Body of pancreas (tissue), 4 donors: ENCODE results near the gene PPFIA4.

Source experiments
- POLR2A ChIP-seq, 3 donors: fragments of 450-650 bp; IDR thresholded peaks; one replicate each; pipeline ENCODE4 v1.6.1; 2016; ENCODE audit warnings: antibody characterized with exemption in 3 of 3, mild to moderate bottlenecking in 2 of 3
- TF ChIP-seq, protein P1 (sequence below), 7 experiments: fragments of 450-650 bp in 4 of 7; fragments of 200-600 bp in 3 of 7; sonication (generic) in 3 of 7; IDR thresholded peaks; one replicate each; pipeline ENCODE4 v1.5.1; 2016 to 2019; ENCODE audit warnings: antibody characterized with exemption in 7 of 7

DNA sequence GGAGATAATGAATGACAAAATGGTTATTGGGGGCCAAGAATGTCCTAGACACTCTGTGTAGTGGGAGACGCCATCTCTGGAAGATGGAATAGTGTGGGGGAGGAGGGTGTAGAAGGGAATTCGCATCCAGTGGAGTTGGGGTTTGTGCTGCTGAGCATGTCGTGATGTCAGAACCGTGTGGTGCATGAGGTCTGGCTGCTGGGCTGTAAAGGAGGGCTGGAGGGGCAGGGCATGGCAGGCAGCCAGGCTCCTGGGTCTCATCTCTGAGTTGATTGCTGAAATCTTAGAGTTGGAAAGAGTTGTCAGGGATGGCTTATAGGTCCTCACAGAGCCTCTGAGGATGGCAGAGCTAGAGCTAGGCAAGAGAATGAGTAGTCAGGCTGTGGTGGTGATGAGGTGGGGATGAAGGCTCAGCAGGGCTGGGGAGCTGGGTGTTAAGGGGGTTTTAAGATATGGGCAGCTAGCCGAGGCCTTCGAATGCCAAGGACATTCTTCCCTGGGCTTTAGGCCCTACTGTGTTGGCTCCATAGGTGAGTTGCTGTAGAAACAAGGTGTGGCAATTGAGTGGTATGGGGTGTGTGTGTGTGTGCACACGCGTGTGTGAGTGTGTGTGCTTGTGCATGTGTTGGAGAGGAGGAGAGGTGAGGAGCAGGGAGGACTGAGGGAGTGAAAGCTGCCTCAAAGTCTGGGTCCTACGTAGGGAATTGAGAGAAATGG lies 1.9 kb downstream of the PPFIA4 start:
- TF ChIP-seq POLR2A (IDR thresholded peaks at IDR 0.05): no peak
- TF ChIP-seq, protein P1, sequence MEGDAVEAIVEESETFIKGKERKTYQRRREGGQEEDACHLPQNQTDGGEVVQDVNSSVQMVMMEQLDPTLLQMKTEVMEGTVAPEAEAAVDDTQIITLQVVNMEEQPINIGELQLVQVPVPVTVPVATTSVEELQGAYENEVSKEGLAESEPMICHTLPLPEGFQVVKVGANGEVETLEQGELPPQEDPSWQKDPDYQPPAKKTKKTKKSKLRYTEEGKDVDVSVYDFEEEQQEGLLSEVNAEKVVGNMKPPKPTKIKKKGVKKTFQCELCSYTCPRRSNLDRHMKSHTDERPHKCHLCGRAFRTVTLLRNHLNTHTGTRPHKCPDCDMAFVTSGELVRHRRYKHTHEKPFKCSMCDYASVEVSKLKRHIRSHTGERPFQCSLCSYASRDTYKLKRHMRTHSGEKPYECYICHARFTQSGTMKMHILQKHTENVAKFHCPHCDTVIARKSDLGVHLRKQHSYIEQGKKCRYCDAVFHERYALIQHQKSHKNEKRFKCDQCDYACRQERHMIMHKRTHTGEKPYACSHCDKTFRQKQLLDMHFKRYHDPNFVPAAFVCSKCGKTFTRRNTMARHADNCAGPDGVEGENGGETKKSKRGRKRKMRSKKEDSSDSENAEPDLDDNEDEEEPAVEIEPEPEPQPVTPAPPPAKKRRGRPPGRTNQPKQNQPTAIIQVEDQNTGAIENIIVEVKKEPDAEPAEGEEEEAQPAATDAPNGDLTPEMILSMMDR (IDR thresholded peaks at IDR 0.05): no peak
